Spleen (tissue), 11 donors: Measurements from ENCODE around the gene PDLIM5. TPM values are rescaled to one million over a fixed set of nuclear protein-coding genes. Genes with fewer than 3 reads are reported as not detected.

ENCODE experiments used
- DNase-seq: peaks from one replicate; pipeline ENCODE4 v3.0.0-alpha.2; 2020
- H3K27ac ChIP-seq, 8 donors: fragments of 200-600 bp; sonication (generic) in 7 of 8; 1 replicate in 4 of 8; 2 replicates in 4 of 8; pipeline versions ENCODE4 v1.5.0 to v1.8.0; 2016 to 2021; ENCODE audit warnings: inconsistent platforms in 4 of 8, mild to moderate bottlenecking in 4 of 8, moderate library complexity in 1 of 8
- H3K27me3 ChIP-seq, 7 donors: fragments of 200-600 bp; sonication (generic) in 6 of 7; replicated peaks in 1 of 7; 1 replicate in 4 of 7; 2 replicates in 3 of 7; pipeline versions ENCODE4 v1.5.0 to v1.8.0; 2016 to 2021; ENCODE audit warnings: inconsistent platforms in 3 of 7, mild to moderate bottlenecking in 1 of 7
- H3K36me3 ChIP-seq, 6 donors: fragments of 200-600 bp; sonication (generic) in 5 of 6; 1 replicate in 4 of 6; 2 replicates in 2 of 6; pipeline versions ENCODE4 v1.5.0 to v1.8.0; 2016 to 2021; ENCODE audit warnings: inconsistent platforms in 2 of 6
- H3K4me1 ChIP-seq, 6 donors: fragments of 200-600 bp; sonication (generic) in 5 of 6; 1 replicate in 3 of 6; 2 replicates in 3 of 6; pipeline versions ENCODE4 v1.5.0 to v1.8.0; 2016 to 2021; ENCODE audit warnings: inconsistent platforms in 3 of 6
- H3K4me3 ChIP-seq, 8 donors: fragments of 200-600 bp; sonication (generic) in 7 of 8; 1 replicate in 4 of 8; 2 replicates in 4 of 8; pipeline versions ENCODE4 v1.5.0 to v1.8.0; 2016 to 2021; ENCODE audit warnings: inconsistent platforms in 4 of 8, mild to moderate bottlenecking in 4 of 8, moderate library complexity in 2 of 8
- H3K9me3 ChIP-seq, 8 donors: fragments of 200-600 bp; sonication (generic) in 7 of 8; 1 replicate in 4 of 8; 2 replicates in 4 of 8; pipeline versions ENCODE4 v1.5.0 to v1.8.0; 2016 to 2021; ENCODE audit warnings: inconsistent platforms in 4 of 8
- CTCF ChIP-seq, 11 experiments: fragments of 200-600 bp in 7 of 11; fragments of 450-650 bp in 4 of 11; sonication (generic) in 4 of 11; IDR thresholded peaks in 8 of 11; conservative IDR thresholded peaks in 3 of 11; 1 replicate in 7 of 11; 2 replicates in 4 of 11; pipeline versions ENCODE4 v1.4.0 to v1.8.0; 2016 to 2021; ENCODE audit warnings: antibody characterized with exemption in 11 of 11, inconsistent platforms in 4 of 11, mild to moderate bottlenecking in 1 of 11
- POLR2A ChIP-seq, 3 donors: fragments of 450-650 bp; IDR thresholded peaks; one replicate each; pipeline ENCODE4 v1.5.1; 2017; ENCODE audit warnings: antibody characterized with exemption in 3 of 3, mild to moderate bottlenecking in 1 of 3
- POLR2AphosphoS5 ChIP-seq, 3 donors: sonication (generic); formaldehyde crosslinking; IDR thresholded peaks; one replicate each; pipeline ENCODE4 v1.5.1; 2017; ENCODE audit warnings: antibody characterized with exemption in 3 of 3
- WGBS, 5 donors: extraction: QIAGEN DNeasy Blood & Tissue Kit in 3 of 5; methylation state at CpG; one replicate each; pipeline versions ENCODE4 v1.1.5 to v1.1.7; 2013 to 2018; 5-methylcytosine and 5-hydroxymethylcytosine counted together
- intact Hi-C: fragments of 100-400 bp; cut with DNase I; formaldehyde crosslinking; loops from one replicate; pipeline ENCODE4 v1.15.0; 2023; ENCODE audit warnings: low total_unique reads
- polyA plus RNA-seq, 3 donors: library from polyadenylated mRNA; stranded (reverse); fragments of 200-250 nt; gene quantifications; one replicate each; pipeline ENCODE4 v1.2.1, GENCODE V29; 2013
- total RNA-seq, 7 donors: library from RNA; depleted of rRNA in 3 of 7; stranded (reverse); fragments of >200 nt in 3 of 7; fragmentation: NEBNext Ultra II Directional in 4 of 7; extraction: Animal tissue kit (Norgen Biotek cat#: 25700) in 4 of 7; gene quantifications; one replicate each; pipeline versions ENCODE4 v1.1.0 to v1.2.1, GENCODE V29; 2016 to 2021
- donor health status: healthy with polysubstance abuse.
- donor health status: DM: no; HTN: no; CAD: no; lungs with moderate emphysema.
- donor health status: DM: no; HTN: no; CAD: no.
- donor health status: Bipolar disorder and iron deficiency.
- donor health status: healthy.
- donor health status: DM: no; HTN: no; CAD: no.
- donor health status: DM: yes; HTN: yes; CAD: no.

PDLIM5 gene
- total and polyA plus RNA-seq, 10 donors: 9.4 to 182 (median 74.9) TPM

DNA sequence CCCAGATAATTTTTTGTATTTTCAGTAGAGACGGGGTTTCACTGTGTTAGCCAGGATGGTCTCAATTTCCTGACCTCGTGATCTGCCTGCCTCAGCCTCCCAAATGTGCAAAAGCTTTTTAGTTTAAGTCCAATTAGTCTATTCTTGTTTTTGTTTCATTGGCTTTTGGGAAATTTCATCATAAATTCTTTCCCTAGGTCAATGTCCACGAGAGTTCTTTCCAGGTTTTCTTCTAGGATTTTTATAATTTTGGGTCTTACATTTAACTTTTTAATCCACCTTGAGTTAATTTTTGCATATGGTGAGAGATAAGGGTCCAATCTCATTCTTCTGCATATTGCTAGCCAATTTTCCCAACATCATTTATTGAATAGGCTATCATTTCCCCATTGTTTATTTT is 36.3 kb upstream of the PDLIM5 start:
- DNase-seq: no peak
- intact Hi-C loops: no loop called here
- WGBS, 5 donors: 76 to 92% (median 82%) methylated on average over 3 of the region's 3 CpGs
- no peaks in the 10 kb centered on the region for H3K27me3 ChIP-seq
- no peak for TF ChIP-seq POLR2A (IDR thresholded peaks at IDR 0.05)
- TF ChIP-seq CTCF (IDR thresholded peaks at IDR 0.05 in 8 of 11, conservative IDR thresholded peaks at IDR 0.05 in 3 of 11): no peak
- TF ChIP-seq POLR2AphosphoS5 (IDR thresholded peaks at IDR 0.05): no peak
- H3K4me1 ChIP-seq: peaks cover 0 to 14% (median 2%) of the 10 kb centered on the region in 6 donors
- no peak overlapping the region for H3K27ac ChIP-seq
- no peak overlapping the region for H3K4me3 ChIP-seq
- no peaks in the 10 kb centered on the region for H3K36me3 ChIP-seq
- H3K9me3 ChIP-seq: peaks cover 0 to 6% (median 0%) of the 10 kb centered on the region in 8 donors

GRCh38 chr4:94416335-94416734 is 35.4 kb upstream of the PDLIM5 start:
- Histone ChIP-seq H3K27me3 (no peaks in the 10 kb centered on the region), H3K9me3 (peaks cover 0 to 6% (median 0%) of the 10 kb centered on the region in 8 donors), H3K36me3 (no peaks in the 10 kb centered on the region), H3K27ac (no peak overlapping the region), H3K4me1 (peaks cover 0 to 12% (median 2%) of the 10 kb centered on the region in 6 donors), H3K4me3 (no peak overlapping the region)
- DNase-seq: no peak
- 92 to 98% (median 92%) methylated on average over 4 of the region's 4 CpGs for WGBS, 5 donors
- TF ChIP-seq POLR2A (IDR thresholded peaks at IDR 0.05): no peak
- no peak for TF ChIP-seq POLR2AphosphoS5 (IDR thresholded peaks at IDR 0.05)
- no peak for TF ChIP-seq CTCF (IDR thresholded peaks at IDR 0.05 in 8 of 11, conservative IDR thresholded peaks at IDR 0.05 in 3 of 11)
- intact Hi-C loops: no loop called here

- Histone ChIP-seq H3K27me3 (no peaks in the 10 kb centered on the region), H3K9me3 (peaks cover 0 to 6% (median 0%) of the 10 kb centered on the region in 8 donors), H3K36me3 (no peaks in the 10 kb centered on the region), H3K4me3 (no peak overlapping the region), H3K4me1 (peaks cover 0 to 12% (median 2%) of the 10 kb centered on the region in 6 donors), H3K27ac (no peak overlapping the region)
- 83 to 100% (median 96%) methylated on average over 1 of the region's 1 CpG for WGBS, 5 donors
- no peak for DNase-seq
- no peak for TF ChIP-seq POLR2AphosphoS5 (IDR thresholded peaks at IDR 0.05)
- TF ChIP-seq CTCF (IDR thresholded peaks at IDR 0.05 in 8 of 11, conservative IDR thresholded peaks at IDR 0.05 in 3 of 11): no peak
- TF ChIP-seq POLR2A (IDR thresholded peaks at IDR 0.05): no peak
- intact Hi-C loops: no loop called here
These were observed 34.8 kb upstream of the PDLIM5 start for GRCh38 chr4:94416981-94417380.

GRCh38 chr4:94419549-94419948 is 32.2 kb upstream of the PDLIM5 start:
- no peak for TF ChIP-seq POLR2A (IDR thresholded peaks at IDR 0.05)
- no peak for TF ChIP-seq POLR2AphosphoS5 (IDR thresholded peaks at IDR 0.05)
- no peak for TF ChIP-seq CTCF (IDR thresholded peaks at IDR 0.05 in 8 of 11, conservative IDR thresholded peaks at IDR 0.05 in 3 of 11)
- DNase-seq: no peak
- Histone ChIP-seq H3K27me3 (no peaks in the 10 kb centered on the region), H3K4me1 (no peaks in the 10 kb centered on the region), H3K9me3 (peaks cover 0 to 6% (median 0%) of the 10 kb centered on the region in 8 donors), H3K36me3 (no peaks in the 10 kb centered on the region), H3K27ac (no peak overlapping the region), H3K4me3 (no peak overlapping the region)
- intact Hi-C loops: no loop called here
